DOHH2 (cell line): ENCODE results near the gene SEMA4D.

Experiments
- H3F3A ChIP-seq: fragments of 200-600 bp; sonication (generic), shearing (Covaris generic); 2 replicates; pipeline ENCODE4 v1.6.0; 2016; ENCODE audit warnings: antibody characterized with exemption, mild to moderate bottlenecking; ENCODE audit not compliant: control insufficient read depth, insufficient read depth
- H3K27ac ChIP-seq: fragments of 200-600 bp; sonication (generic); 2 replicates; pipeline ENCODE4 v1.5.1; 2014; ENCODE audit warnings: low read depth, mild to moderate bottlenecking, low read length, moderate library complexity
- H3K27me3 ChIP-seq: fragments of 200-600 bp; sonication (generic); 2 replicates; pipeline ENCODE4 v1.6.1; 2014; ENCODE audit warnings: mild to moderate bottlenecking, low read length, mixed read lengths; ENCODE audit not compliant: control insufficient read depth
- H3K36me3 ChIP-seq: fragments of 200-600 bp; sonication (generic); 2 replicates; pipeline ENCODE4 v1.6.1; 2014; ENCODE audit warnings: mild to moderate bottlenecking, low read length, moderate library complexity, mixed read lengths; ENCODE audit not compliant: control insufficient read depth
- H3K4me1 ChIP-seq: fragments of 200-600 bp; sonication (generic); 2 replicates; pipeline ENCODE4 v1.6.1; 2014; ENCODE audit warnings: mild to moderate bottlenecking, low read length, mixed read lengths; ENCODE audit not compliant: control insufficient read depth
- H3K4me2 ChIP-seq: fragments of 200-600 bp; sonication (generic); 2 replicates; pipeline ENCODE4 v1.6.0; 2014; ENCODE audit warnings: mild to moderate bottlenecking, low read length, moderate library complexity
- H3K4me3 ChIP-seq: fragments of 200-600 bp; sonication (generic); 2 replicates; pipeline ENCODE4 v1.5.1; 2014; ENCODE audit warnings: mild to moderate bottlenecking, low read length, mixed read lengths
- H3K79me2 ChIP-seq: fragments of 200-600 bp; sonication (generic); 2 replicates; pipeline ENCODE4 v1.6.1; 2014; ENCODE audit warnings: mild to moderate bottlenecking, low read length, mixed read lengths; ENCODE audit not compliant: control insufficient read depth
- H3K9me2 ChIP-seq: fragments of 200-600 bp; sonication (generic); replicated peaks from 2 replicates; pipeline ENCODE4 v1.6.1; 2014; ENCODE audit warnings: mild to moderate bottlenecking, low read length, mixed read lengths; ENCODE audit not compliant: control insufficient read depth
- H3K9me3 ChIP-seq: fragments of 200-600 bp; sonication (generic); 2 replicates; pipeline ENCODE4 v1.6.1; 2014; ENCODE audit warnings: antibody characterized with exemption, low read length, mixed read lengths; ENCODE audit not compliant: control insufficient read depth, insufficient read depth
- H4K20me1 ChIP-seq: fragments of 200-600 bp; sonication (generic); 2 replicates; pipeline ENCODE4 v1.6.0; 2014; ENCODE audit warnings: low read depth, mild to moderate bottlenecking, antibody characterized with exemption, low read length, moderate library complexity; ENCODE audit not compliant: control insufficient read depth, insufficient read depth
- EZH2phosphoT487 ChIP-seq: fragments of 200-600 bp; sonication (generic); IDR thresholded peaks from 2 replicates; pipeline ENCODE4 v1.6.1; 2017; ENCODE audit warnings: borderline replicate concordance, mild to moderate bottlenecking, antibody characterized with exemption, low read length, moderate library complexity, mixed read lengths
- TF ChIP-seq, protein P1 (sequence below): fragments of 200-600 bp; sonication (generic); IDR thresholded peaks from one replicate; pipeline ENCODE4 v1.5.1; 2014; ENCODE audit warnings: antibody characterized with exemption, mild to moderate bottlenecking, low read depth, low read length; ENCODE audit not compliant: poor library complexity, severe bottlenecking

The SEMA4D gene

DNA sequence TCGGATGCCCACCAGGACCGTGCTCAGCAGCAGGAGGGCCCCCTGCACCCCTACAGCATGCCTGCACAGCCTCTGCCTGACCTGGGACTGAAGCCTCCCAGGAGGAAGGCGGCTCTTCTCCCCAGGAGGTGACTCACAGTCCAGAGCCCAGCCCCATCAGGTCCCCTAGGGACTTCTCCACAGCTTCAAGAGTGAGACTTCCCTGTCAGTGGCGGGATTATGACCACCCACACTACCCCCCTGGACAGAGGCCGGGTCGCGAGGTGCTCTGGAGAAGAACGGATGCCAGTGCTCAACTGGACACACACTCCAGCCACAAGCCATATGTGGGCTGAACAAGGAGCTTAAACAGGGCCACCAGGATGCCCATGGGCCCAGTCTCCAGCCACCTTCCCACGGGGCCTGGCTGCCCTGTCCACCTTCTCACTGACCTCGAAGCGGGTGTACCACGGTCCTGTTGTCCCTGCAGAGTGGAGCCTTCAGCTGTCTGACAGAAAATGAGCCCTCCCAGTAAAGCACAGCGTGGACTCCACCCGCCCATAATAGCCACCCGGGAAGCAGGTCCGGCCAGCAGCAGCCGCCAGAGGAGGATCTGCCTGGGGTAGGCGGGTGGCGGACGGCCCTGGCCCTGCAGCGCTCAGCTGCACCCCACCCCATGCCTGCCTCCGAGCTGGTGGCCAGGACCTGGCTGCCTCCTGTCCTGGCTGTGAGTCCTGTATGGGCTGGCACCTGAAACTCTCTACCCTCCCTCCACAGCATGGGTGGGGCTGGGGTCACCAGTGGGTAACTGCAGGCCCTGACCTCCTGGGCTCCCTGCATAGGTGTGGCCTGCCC is 54.7 kb downstream of the SEMA4D start:
- Histone ChIP-seq H3K27ac (no peak overlapping the region), H3K4me2 (peak overlapping the region; percentile 43; the same call in 1 of the 2 replicates), H3F3A (no peaks in the 10 kb centered on the region), H3K9me3 (no peaks in the 10 kb centered on the region), H3K4me1 (peaks cover 56% of the 10 kb centered on the region), H3K4me3 (no peak overlapping the region), H3K79me2 (no peaks in the 10 kb centered on the region), H3K27me3 (0 out of 2 replicates have a peak, but pooled peaks cover 15% of the 10 kb centered on the region), H3K9me2 (no peaks in the 10 kb centered on the region), H4K20me1 (peaks cover 35% of the 10 kb centered on the region), H3K36me3 (no peaks in the 10 kb centered on the region)
- TF ChIP-seq, protein P1, sequence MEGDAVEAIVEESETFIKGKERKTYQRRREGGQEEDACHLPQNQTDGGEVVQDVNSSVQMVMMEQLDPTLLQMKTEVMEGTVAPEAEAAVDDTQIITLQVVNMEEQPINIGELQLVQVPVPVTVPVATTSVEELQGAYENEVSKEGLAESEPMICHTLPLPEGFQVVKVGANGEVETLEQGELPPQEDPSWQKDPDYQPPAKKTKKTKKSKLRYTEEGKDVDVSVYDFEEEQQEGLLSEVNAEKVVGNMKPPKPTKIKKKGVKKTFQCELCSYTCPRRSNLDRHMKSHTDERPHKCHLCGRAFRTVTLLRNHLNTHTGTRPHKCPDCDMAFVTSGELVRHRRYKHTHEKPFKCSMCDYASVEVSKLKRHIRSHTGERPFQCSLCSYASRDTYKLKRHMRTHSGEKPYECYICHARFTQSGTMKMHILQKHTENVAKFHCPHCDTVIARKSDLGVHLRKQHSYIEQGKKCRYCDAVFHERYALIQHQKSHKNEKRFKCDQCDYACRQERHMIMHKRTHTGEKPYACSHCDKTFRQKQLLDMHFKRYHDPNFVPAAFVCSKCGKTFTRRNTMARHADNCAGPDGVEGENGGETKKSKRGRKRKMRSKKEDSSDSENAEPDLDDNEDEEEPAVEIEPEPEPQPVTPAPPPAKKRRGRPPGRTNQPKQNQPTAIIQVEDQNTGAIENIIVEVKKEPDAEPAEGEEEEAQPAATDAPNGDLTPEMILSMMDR = no peak
- no peak for TF ChIP-seq EZH2phosphoT487

DNA sequence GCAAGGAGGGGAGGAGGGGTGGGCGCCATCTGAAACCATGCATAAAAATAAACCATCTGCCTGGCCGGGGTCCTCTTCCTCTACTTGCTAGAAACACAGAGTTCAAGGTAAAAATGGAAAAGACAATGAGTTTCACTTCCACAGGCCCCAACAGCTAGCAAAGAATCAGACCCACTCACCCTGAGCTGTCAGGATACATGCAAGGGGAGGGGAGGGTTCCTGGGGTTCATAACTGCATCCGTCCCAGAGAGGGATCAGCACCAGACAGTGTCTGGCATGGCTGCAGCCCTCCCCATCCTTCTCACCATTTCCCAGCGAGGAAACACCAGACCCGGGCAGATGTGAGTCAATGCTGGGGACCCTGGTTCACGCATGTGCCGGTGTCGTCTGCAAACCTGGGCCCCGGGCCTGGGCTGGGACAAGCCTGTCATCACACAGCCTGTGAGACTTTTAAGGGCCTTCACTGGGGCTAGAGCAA is 55.4 kb downstream of the SEMA4D start:
- H3K4me1 ChIP-seq = peaks cover 54% of the 10 kb centered on the region
- no peaks in the 10 kb centered on the region for H3K36me3 ChIP-seq
- H4K20me1 ChIP-seq = peaks cover 39% of the 10 kb centered on the region
- H3K9me2 ChIP-seq = no peaks in the 10 kb centered on the region
- H3K27ac ChIP-seq = no peak overlapping the region
- no peaks in the 10 kb centered on the region for H3K9me3 ChIP-seq
- TF ChIP-seq, protein P1 = no peak
- TF ChIP-seq EZH2phosphoT487 = no peak
- peak overlapping the region; percentile 43 for H3K4me2 ChIP-seq
- H3K4me3 ChIP-seq = peak overlapping the region; percentile 26
- no peaks in the 10 kb centered on the region for H3F3A ChIP-seq
- H3K27me3 ChIP-seq = 0 out of 2 replicates have a peak, but pooled peaks cover 15% of the 10 kb centered on the region
- H3K79me2 ChIP-seq = no peaks in the 10 kb centered on the region

DNA sequence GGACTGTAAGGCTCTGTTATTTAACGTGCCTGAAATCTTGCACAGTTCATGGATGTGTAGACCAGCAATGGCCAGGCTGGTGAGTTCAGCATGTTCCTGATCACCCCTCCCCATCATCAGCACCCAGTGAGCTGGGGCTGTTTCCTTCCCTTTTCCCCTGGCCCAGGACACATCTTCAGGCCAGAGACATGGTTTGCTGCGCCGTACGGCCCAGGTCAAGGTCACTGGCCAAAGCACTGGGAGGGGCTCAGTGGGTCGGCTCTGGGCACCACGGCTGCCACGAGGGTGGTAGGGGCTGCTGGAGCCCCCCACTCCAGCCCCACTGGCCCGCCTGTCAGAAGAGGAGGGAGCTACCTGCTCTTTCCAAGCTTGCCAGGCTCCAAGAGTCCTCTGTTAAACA is 55.9 kb downstream of the SEMA4D start:
- Histone ChIP-seq H3K36me3 (no peaks in the 10 kb centered on the region), H3F3A (no peaks in the 10 kb centered on the region), H3K79me2 (no peaks in the 10 kb centered on the region), H3K9me2 (no peaks in the 10 kb centered on the region), H3K27me3 (0 out of 2 replicates have a peak, but pooled peaks cover 15% of the 10 kb centered on the region), H3K4me1 (peaks cover 54% of the 10 kb centered on the region), H3K4me2 (peak overlapping the region; percentile 43), H3K27ac (no peak overlapping the region), H3K9me3 (no peaks in the 10 kb centered on the region), H3K4me3 (peak overlapping the region; percentile 26), H4K20me1 (peaks cover 42% of the 10 kb centered on the region)
- no peak for TF ChIP-seq EZH2phosphoT487
- TF ChIP-seq, protein P1 = no peak
